SK-N-SH (cell line): ENCODE results near the gene MYADML2. TPM values are rescaled to one million over a fixed set of nuclear protein-coding genes. Genes with fewer than 3 reads are reported as not detected.
A peak's percentile ranks its signal among the peaks of the same experiment; 100 is the strongest.

Source experiments
- CTCF ChIA-PET: fragments of 300-600, 350-600 bp; formaldehyde crosslinking; extraction: SDS; loops from one replicate; lab custom pipeline; 2021; lab: Yijun Ruan, JAX
- POLR2A ChIA-PET: fragments of 350-600 bp; sonication (Branson Sonifier 250); formaldehyde crosslinking; extraction: SDS; loops from one replicate; lab custom pipeline; 2020; ENCODE audit warnings: antibody characterized with exemption, inconsistent platforms; lab: Yijun Ruan, JAX
- DNase-seq: peaks from one replicate; pipeline ENCODE4 v3.0.0; 2012
- H2AFZ ChIP-seq: fragments of 200-600 bp; sonication (generic); 2 replicates; pipeline ENCODE4 v1.8.1; 2016; ENCODE audit warnings: antibody characterized with exemption, mild to moderate bottlenecking, low read depth
- H3F3A ChIP-seq: fragments of 200-600 bp; sonication (generic); replicated peaks from 2 replicates; pipeline ENCODE3; 2016; ENCODE audit warnings: antibody characterized with exemption, mild to moderate bottlenecking; ENCODE audit not compliant: insufficient read depth
- H3K27ac ChIP-seq, 2 experiments: fragments of 200-500 bp in 1 of 2; fragments of 200-600 bp in 1 of 2; sonication (Bioruptor generic) in 1 of 2; sonication (generic), shearing (Covaris generic) in 1 of 2; 2 replicates each; pipeline versions ENCODE4 v1.5.1 to v1.6.1; 2014 to 2016; ENCODE audit warnings: low read depth in 2 of 2, inconsistent platforms in 1 of 2, low read length in 1 of 2, mild to moderate bottlenecking in 1 of 2, mixed read lengths in 1 of 2
- H3K27me3 ChIP-seq: fragments of 200-600 bp; sonication (generic), shearing (Covaris generic); 2 replicates; pipeline ENCODE4 v1.6.1; 2016; ENCODE audit warnings: mixed run types; ENCODE audit not compliant: insufficient read depth
- H3K36me3 ChIP-seq, 2 experiments: fragments of 200-500 bp in 1 of 2; fragments of 200-600 bp in 1 of 2; sonication (Bioruptor generic) in 1 of 2; sonication (generic) in 1 of 2; replicated peaks in 1 of 2; 2 replicates each; pipeline versions ENCODE3 to v1.5.1; 2014 to 2016; ENCODE audit warnings: low read length in 1 of 2, mild to moderate bottlenecking in 1 of 2; ENCODE audit not compliant: insufficient read depth in 2 of 2, control insufficient read depth in 1 of 2
- H3K4me1 ChIP-seq, 2 experiments: fragments of 200-500 bp in 1 of 2; fragments of 200-600 bp in 1 of 2; sonication (Bioruptor generic) in 1 of 2; sonication (generic), shearing (Covaris generic) in 1 of 2; 2 replicates each; pipeline versions ENCODE4 v1.5.1 to v1.6.1; 2014 to 2016; ENCODE audit warnings: low read depth in 1 of 2, low read length in 1 of 2, mixed run types in 1 of 2; ENCODE audit not compliant: insufficient read depth in 2 of 2, control insufficient read depth in 1 of 2
- H3K4me2 ChIP-seq: fragments of 200-600 bp; sonication (generic), shearing (Covaris generic); 2 replicates; pipeline ENCODE4 v1.6.1; 2017; ENCODE audit warnings: mixed run types
- H3K4me3 ChIP-seq, 2 experiments: fragments of 200-500 bp in 1 of 2; fragments of 200-600 bp in 1 of 2; sonication (Bioruptor generic) in 1 of 2; sonication (generic), shearing (Covaris generic) in 1 of 2; 2 replicates each; pipeline versions ENCODE4 v1.5.1 to v1.8.1; 2014 to 2016; ENCODE audit warnings: low read depth in 2 of 2, inconsistent platforms in 1 of 2, low read length in 1 of 2, mild to moderate bottlenecking in 1 of 2, mixed read lengths in 1 of 2, moderate library complexity in 1 of 2
- H3K79me2 ChIP-seq: fragments of 200-600 bp; sonication (generic); 2 replicates; pipeline ENCODE4 v1.8.1; 2017; ENCODE audit warnings: mild to moderate bottlenecking; ENCODE audit not compliant: insufficient read depth
- H3K9ac ChIP-seq: fragments of 200-600 bp; sonication (generic); 2 replicates; pipeline ENCODE4 v1.6.1; 2017; ENCODE audit warnings: mixed run types
- H3K9me2 ChIP-seq: fragments of 200-600 bp; sonication (generic); 2 replicates; pipeline ENCODE4 v1.6.1; 2017; ENCODE audit warnings: mixed run types
- H3K9me3 ChIP-seq: fragments of 200-600 bp; sonication (generic); 2 replicates; pipeline ENCODE4 v1.6.1; 2017; ENCODE audit warnings: mixed run types, mild to moderate bottlenecking, moderate library complexity
- H4K20me1 ChIP-seq: fragments of 200-600 bp; sonication (generic); 2 replicates; pipeline ENCODE4 v1.6.1; 2017; ENCODE audit warnings: mild to moderate bottlenecking, mixed run types; ENCODE audit not compliant: insufficient read depth
- CHD2 ChIP-seq: fragments of 150-350 bp; IDR thresholded peaks from 2 replicates; pipeline ENCODE4 v1.6.1; 2018; ENCODE audit warnings: low read length; ENCODE audit not compliant: partially characterized antibody
- ELF1 ChIP-seq: IDR thresholded peaks from 2 replicates; pipeline ENCODE4 v1.4.0; 2012
- FOSL2 ChIP-seq: IDR thresholded peaks from 2 replicates; pipeline ENCODE4 v1.4.0; 2012; ENCODE audit warnings: low read depth, mild to moderate bottlenecking, moderate library complexity, borderline replicate concordance
- FOXJ3 ChIP-seq: sonication (generic); formaldehyde crosslinking; IDR thresholded peaks from 2 replicates; pipeline ENCODE4 v1.5.1; 2020; ENCODE audit warnings: mild to moderate bottlenecking, missing genetic modification reagents
- FOXM1 ChIP-seq: IDR thresholded peaks from 2 replicates; pipeline ENCODE4 v1.4.0; 2012; ENCODE audit warnings: low read depth, mild to moderate bottlenecking
- RAD21 ChIP-seq: IDR thresholded peaks from 2 replicates; pipeline ENCODE4 v1.6.1; 2012; ENCODE audit warnings: mild to moderate bottlenecking, low read length
- RFX5 ChIP-seq: IDR thresholded peaks from 2 replicates; pipeline ENCODE4 v1.6.1; 2012; ENCODE audit warnings: mild to moderate bottlenecking, improper control_type of control experiment, low read length
- USF2 ChIP-seq: fragments of 150-350 bp; IDR thresholded peaks from 2 replicates; pipeline ENCODE4 v1.6.1; 2017; ENCODE audit warnings: antibody characterized with exemption, low read length, low read depth, borderline replicate concordance
- YY1 ChIP-seq: IDR thresholded peaks from 2 replicates; pipeline ENCODE4 v1.4.0; 2012; ENCODE audit warnings: low read depth, mild to moderate bottlenecking
- WGBS: methylation state at CpG from one replicate; pipeline ENCODE4 v1.1.6; 2017; ENCODE audit warnings: low lambda C conversion rate; 5-methylcytosine and 5-hydroxymethylcytosine counted together
- polyA plus RNA-seq, 3 experiments: library from polyadenylated mRNA; depleted of rRNA; stranded (reverse); fragments of >200 nt; gene quantifications; 2 replicates each; pipeline ENCODE4 v1.2.3, GENCODE V29; 2012

Gene MYADML2
- polyA plus RNA-seq, 1 of the 3 experiments (the other 2 are of a cell fraction), result not detected

- H2AFZ ChIP-seq, result no peak overlapping the region
- ChIA-PET POLR2A (no interaction called here), CTCF (interaction anchor here (1.0 to 2.2 kb wide), 7 partner anchors 18 to 123 kb away, joined by 3 to 7 read pairs (median 5); partner anchors contain the start of gene MAFG)
- peaks cover 8 to 18% of the 10 kb centered on the region in 2 experiments; a peak in 2 of 4 replicates for H3K4me1 ChIP-seq
- peaks cover 7% of the 10 kb centered on the region; the same call in 1 of the 2 replicates for H3K79me2 ChIP-seq
- no peaks in the 10 kb centered on the region for H3K27me3 ChIP-seq
- 85% methylated on average over 7 of the region's 15 CpGs for WGBS
- H3K9me2 ChIP-seq, result no peaks in the 10 kb centered on the region
- peaks cover 7% of the 10 kb centered on the region for H3F3A ChIP-seq
- H3K36me3 ChIP-seq, result peaks cover 7 to 50% of the 10 kb centered on the region in 2 experiments
- H3K4me2 ChIP-seq, result no peak overlapping the region
- H3K9me3 ChIP-seq, result no peaks in the 10 kb centered on the region
- TF ChIP-seq RAD21, result peak; percentile 13; the same call in 1 of the 2 replicates
- TF ChIP-seq ELF1, result no peak
- peaks cover 6% of the 10 kb centered on the region for H4K20me1 ChIP-seq
- H3K9ac ChIP-seq, result no peak overlapping the region
- no peak overlapping the region for H3K27ac ChIP-seq
- no peak for DNase-seq
- no peak overlapping the region for H3K4me3 ChIP-seq
Observed at GRCh38 chr17:81906476-81907218, 40.4 kb downstream of the MYADML2 start.

- CTCF ChIA-PET, result interaction anchor here (1.3 to 1.5 kb wide), 3 partner anchors 21 to 115 kb away, joined by 4 to 7 read pairs (median 5); no protein-coding TSS in a partner anchor
- no peak overlapping the region for H2AFZ ChIP-seq
- no peak for TF ChIP-seq USF2
- TF ChIP-seq FOXM1, result no peak
- no peak for TF ChIP-seq CHD2
- no peak for TF ChIP-seq YY1
- no peak for TF ChIP-seq FOSL2
- no peak for TF ChIP-seq FOXJ3 (CRISPR knock-in tag)
- no peak for TF ChIP-seq RFX5
- TF ChIP-seq, all 33 proteins: peak for 0
Observed at GRCh38 chr17:81905993-81906392, 41.0 kb downstream of the MYADML2 start.

More at GRCh38 chr17:81905993-81906392, 41.0 kb downstream of the MYADML2 start:
- H3K36me3 ChIP-seq, result peaks cover 6 to 49% of the 10 kb centered on the region in 2 experiments
- peaks cover 5% of the 10 kb centered on the region for H3F3A ChIP-seq
- H3K4me2 ChIP-seq, result no peak overlapping the region
- no peak overlapping the region for H3K4me3 ChIP-seq
- peaks cover 8 to 19% of the 10 kb centered on the region in 2 experiments; a peak in 2 of 4 replicates for H3K4me1 ChIP-seq
- no peak overlapping the region for H3K9ac ChIP-seq
- H3K9me2 ChIP-seq, result no peaks in the 10 kb centered on the region
- no peaks in the 10 kb centered on the region for H3K9me3 ChIP-seq
- POLR2A ChIA-PET, result interaction anchor here (0.6 kb wide), 1 partner anchor 23 kb away, joined by 3 read pairs; no protein-coding TSS in a partner anchor
- H3K27ac ChIP-seq, result no peak overlapping the region
- 84% methylated on average over 10 of the region's 10 CpGs for WGBS
- no peak for DNase-seq
- H3K27me3 ChIP-seq, result no peaks in the 10 kb centered on the region
- 0 out of 2 replicates have a peak, but pooled peaks cover 4% of the 10 kb centered on the region for H4K20me1 ChIP-seq
- peaks cover 7% of the 10 kb centered on the region; the same call in 1 of the 2 replicates for H3K79me2 ChIP-seq
